Posterior vena cava (tissue), 2 donors: ENCODE results near the gene PLAA. TPM values are rescaled to one million over a fixed set of nuclear protein-coding genes. Genes with fewer than 3 reads are reported as not detected.

ENCODE experiments used
- DNase-seq: peaks from one replicate; pipeline ENCODE4 v3.0.0-alpha.2; 2020; ENCODE audit warnings: low spot score
- intact Hi-C, 2 donors: fragments of 100-400 bp; cut with DNase I; formaldehyde crosslinking; loops; one replicate each; pipeline versions ENCODE4 v1.14.1 to v1.14.2; 2022 to 2023
- total RNA-seq, 2 donors: library from RNA; stranded (reverse); fragmentation: NEBNext Ultra II Directional; extraction: Animal tissue kit (Norgen Biotek cat#: 25700); gene quantifications; one replicate each; pipeline ENCODE4 v1.2.1, GENCODE V29; 2021
- donor health status: DM: yes; HTN: yes; CAD: no.
- donor health status: DM: yes; HTN: yes; CAD: no.

PLAA gene
- total RNA-seq, 2 donors from 2014 or later: 25.4 to 27.0 TPM

DNA sequence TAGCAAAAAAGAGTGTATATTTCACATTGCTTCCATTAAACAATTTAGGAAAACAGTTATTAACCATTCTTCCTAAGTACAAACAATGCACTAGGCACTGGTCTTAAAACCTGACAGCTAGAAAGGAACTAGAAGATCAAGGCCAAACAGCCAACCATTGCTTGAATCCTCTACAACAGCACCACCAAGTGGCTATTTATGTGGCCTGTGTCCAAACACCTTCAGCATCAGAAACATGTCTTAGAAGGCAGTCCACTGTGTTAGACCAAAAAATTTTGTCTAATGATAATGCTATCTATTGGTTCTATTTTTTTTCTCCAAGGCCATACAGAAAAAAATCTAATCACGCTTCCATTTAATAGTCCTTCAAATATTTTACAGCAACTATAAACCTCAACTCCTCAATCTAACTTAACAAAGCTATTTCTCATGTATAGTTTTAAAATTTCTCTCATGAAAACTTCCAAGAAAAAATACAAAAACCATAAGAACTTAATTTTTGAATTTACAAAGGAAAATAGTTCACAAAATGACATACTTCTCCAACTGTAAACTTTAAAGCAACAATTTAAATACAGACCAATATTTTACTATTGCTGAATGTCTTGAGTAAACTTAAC is 90.5 kb downstream of the PLAA start:
- intact Hi-C loops: no loop called here
- no peak for DNase-seq

Other genes with a start within 250 kb of the PLAA start
- gene CAAP1, start 54.4 kb downstream of the PLAA start, total RNA-seq: 10 to 100 TPM; 10.3 to 12.2 TPM
- gene IFT74, start 9.2 kb upstream of the PLAA start, total RNA-seq: 10 to 100 TPM; 11.0 to 12.4 TPM
- gene LRRC19, start 58.4 kb upstream of the PLAA start, total RNA-seq: not detected
- 10 to 100 TPM; 14.5 to 18.0 TPM for gene TEK, start 162.0 kb upstream of the PLAA start, total RNA-seq